OCI-LY1 (cell line): ENCODE data around the gene GPR15.

ENCODE experiments used
- H2AFZ ChIP-seq: fragments of 200-600 bp; sonication (generic), shearing (Covaris generic); 2 replicates; pipeline ENCODE4 v1.6.0; 2014; ENCODE audit warnings: antibody characterized with exemption, mild to moderate bottlenecking, low read length
- H3F3A ChIP-seq: fragments of 200-600 bp; sonication (generic), shearing (Covaris generic); 2 replicates; pipeline ENCODE4 v1.6.0; 2014; ENCODE audit warnings: mild to moderate bottlenecking, antibody characterized with exemption, low read length, moderate library complexity; ENCODE audit not compliant: insufficient read depth
- H3K27ac ChIP-seq: fragments of 200-600 bp; sonication (generic); 2 replicates; pipeline ENCODE4 v1.5.1; 2014; ENCODE audit warnings: low read length, mixed run types, mild to moderate bottlenecking, low read depth; ENCODE audit not compliant: poor library complexity, severe bottlenecking
- H3K27me3 ChIP-seq: fragments of 200-600 bp; sonication (generic); 2 replicates; pipeline ENCODE4 v1.6.0; 2014; ENCODE audit warnings: antibody characterized with exemption, mild to moderate bottlenecking, low read length, moderate library complexity; ENCODE audit not compliant: insufficient read depth
- H3K36me3 ChIP-seq: fragments of 200-600 bp; sonication (generic); 2 replicates; pipeline ENCODE4 v1.6.1; 2014; ENCODE audit warnings: mild to moderate bottlenecking, antibody characterized with exemption, low read length, moderate library complexity, mixed read lengths; ENCODE audit not compliant: insufficient read depth
- H3K4me1 ChIP-seq: fragments of 200-600 bp; sonication (generic); 2 replicates; pipeline ENCODE4 v1.5.1; 2014; ENCODE audit warnings: mild to moderate bottlenecking, low read length, moderate library complexity; ENCODE audit not compliant: insufficient read depth, severe bottlenecking
- H3K4me2 ChIP-seq: fragments of 200-600 bp; sonication (generic), shearing (Covaris generic); 2 replicates; pipeline ENCODE4 v1.6.1; 2014; ENCODE audit warnings: low read length
- H3K4me3 ChIP-seq: fragments of 200-600 bp; sonication (generic); 2 replicates; pipeline ENCODE4 v1.5.1; 2014; ENCODE audit warnings: low read length, low read depth, mild to moderate bottlenecking, mixed read lengths; ENCODE audit not compliant: poor library complexity, severe bottlenecking
- H3K79me2 ChIP-seq: fragments of 200-600 bp; shearing (Covaris generic); 2 replicates; pipeline ENCODE4 v1.6.1; 2016; ENCODE audit warnings: mixed run types, low read length, mixed read lengths; ENCODE audit not compliant: insufficient read depth
- H3K9ac ChIP-seq: fragments of 200-600 bp; sonication (generic), shearing (Covaris generic); 2 replicates; pipeline ENCODE4 v1.6.1; 2014; ENCODE audit warnings: mild to moderate bottlenecking, low read length, mixed read lengths
- H3K9me2 ChIP-seq: fragments of 200-600 bp; sonication (generic), shearing (Covaris generic); 2 replicates; pipeline ENCODE4 v1.6.1; 2014; ENCODE audit warnings: low read depth, mild to moderate bottlenecking, low read length, mixed read lengths
- H3K9me3 ChIP-seq: fragments of 200-600 bp; shearing (Covaris generic); 2 replicates; pipeline ENCODE4 v1.6.1; 2014; ENCODE audit warnings: low read length, mixed read lengths
- H4K20me1 ChIP-seq: fragments of 200-600 bp; sonication (generic), shearing (Covaris generic); 2 replicates; pipeline ENCODE4 v1.6.0; 2016; ENCODE audit warnings: mild to moderate bottlenecking, low read length; ENCODE audit not compliant: insufficient read depth
- EZH2 ChIP-seq: fragments of 200-600 bp; sonication (generic), shearing (Covaris generic); IDR thresholded peaks from 2 replicates; pipeline ENCODE4 v1.8.0; 2017; ENCODE audit warnings: borderline replicate concordance, mixed run types, mild to moderate bottlenecking, antibody characterized with exemption, low read length, moderate library complexity, mixed read lengths
- TF ChIP-seq, protein P1 (sequence below): fragments of 200-600 bp; sonication (generic), shearing (Covaris generic); IDR thresholded peaks from 2 replicates; pipeline ENCODE4 v1.5.1; 2017; ENCODE audit warnings: mild to moderate bottlenecking, antibody characterized with exemption, low read length, moderate library complexity, mixed read lengths

The GPR15 gene

DNA sequence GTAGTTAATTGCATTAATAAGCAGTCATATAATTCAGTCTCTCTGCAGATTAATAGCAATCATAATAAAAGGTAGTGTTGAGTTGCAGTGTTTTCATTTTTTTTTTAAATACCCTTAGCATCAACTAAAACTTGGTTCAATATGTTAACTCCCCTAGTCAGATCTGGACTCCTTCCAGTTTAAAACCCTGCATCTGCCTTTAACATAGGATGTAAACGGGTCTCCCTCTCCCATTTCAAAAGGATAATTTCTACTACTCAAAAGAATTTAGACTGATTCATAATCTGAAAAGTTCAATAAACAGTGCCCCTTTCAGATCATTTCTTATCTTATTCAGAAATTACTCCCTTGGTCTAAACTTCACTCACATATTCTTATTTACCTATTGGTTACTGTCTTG is 50.3 kb downstream of the GPR15 start:
- TF ChIP-seq EZH2: no peak
- TF ChIP-seq, protein P1, sequence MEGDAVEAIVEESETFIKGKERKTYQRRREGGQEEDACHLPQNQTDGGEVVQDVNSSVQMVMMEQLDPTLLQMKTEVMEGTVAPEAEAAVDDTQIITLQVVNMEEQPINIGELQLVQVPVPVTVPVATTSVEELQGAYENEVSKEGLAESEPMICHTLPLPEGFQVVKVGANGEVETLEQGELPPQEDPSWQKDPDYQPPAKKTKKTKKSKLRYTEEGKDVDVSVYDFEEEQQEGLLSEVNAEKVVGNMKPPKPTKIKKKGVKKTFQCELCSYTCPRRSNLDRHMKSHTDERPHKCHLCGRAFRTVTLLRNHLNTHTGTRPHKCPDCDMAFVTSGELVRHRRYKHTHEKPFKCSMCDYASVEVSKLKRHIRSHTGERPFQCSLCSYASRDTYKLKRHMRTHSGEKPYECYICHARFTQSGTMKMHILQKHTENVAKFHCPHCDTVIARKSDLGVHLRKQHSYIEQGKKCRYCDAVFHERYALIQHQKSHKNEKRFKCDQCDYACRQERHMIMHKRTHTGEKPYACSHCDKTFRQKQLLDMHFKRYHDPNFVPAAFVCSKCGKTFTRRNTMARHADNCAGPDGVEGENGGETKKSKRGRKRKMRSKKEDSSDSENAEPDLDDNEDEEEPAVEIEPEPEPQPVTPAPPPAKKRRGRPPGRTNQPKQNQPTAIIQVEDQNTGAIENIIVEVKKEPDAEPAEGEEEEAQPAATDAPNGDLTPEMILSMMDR: no peak
- H3K4me2 ChIP-seq: no peak overlapping the region
- H3K27me3 ChIP-seq: no peaks in the 10 kb centered on the region

DNA sequence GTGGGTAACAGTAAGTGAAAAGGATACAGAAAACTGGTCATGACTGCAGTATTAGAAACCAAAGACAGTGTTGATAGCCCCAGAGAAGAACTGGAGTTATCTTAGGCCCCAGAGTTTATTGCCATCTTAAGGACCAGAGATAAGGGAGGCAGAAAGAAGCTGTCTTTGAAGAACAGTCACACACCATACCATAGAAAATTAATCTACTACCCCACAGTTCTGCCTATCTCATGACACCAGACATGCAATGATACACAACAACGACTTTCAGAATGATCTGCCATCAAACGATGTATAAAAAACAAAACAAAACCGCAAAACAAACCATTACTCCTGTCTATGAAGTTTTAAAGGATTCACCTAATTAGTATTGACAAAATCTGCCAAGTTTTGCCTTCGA is 52.0 kb downstream of the GPR15 start:
- Histone ChIP-seq H3K79me2 (no peaks in the 10 kb centered on the region), H3K27me3 (no peaks in the 10 kb centered on the region), H3K9me2 (no peaks in the 10 kb centered on the region), H3K9me3 (no peaks in the 10 kb centered on the region), H3K9ac (no peak overlapping the region), H3F3A (no peaks in the 10 kb centered on the region), H3K27ac (no peak overlapping the region), H4K20me1 (no peaks in the 10 kb centered on the region), H3K4me2 (no peak overlapping the region), H3K36me3 (peaks cover 7% of the 10 kb centered on the region), H2AFZ (no peak overlapping the region), H3K4me3 (no peak overlapping the region), H3K4me1 (no peaks in the 10 kb centered on the region)
- no peak for TF ChIP-seq EZH2
- TF ChIP-seq, protein P1: no peak

More for the DNA sequence above, 50.3 kb downstream of the GPR15 start:
- H3K9ac ChIP-seq: no peak overlapping the region
- no peak overlapping the region for H2AFZ ChIP-seq
- H3K36me3 ChIP-seq: peaks cover 7% of the 10 kb centered on the region
- H3K9me2 ChIP-seq: no peaks in the 10 kb centered on the region
- no peaks in the 10 kb centered on the region for H3F3A ChIP-seq
- H3K9me3 ChIP-seq: no peaks in the 10 kb centered on the region
- H3K79me2 ChIP-seq: no peaks in the 10 kb centered on the region
- H3K4me3 ChIP-seq: no peak overlapping the region
- H3K27ac ChIP-seq: no peak overlapping the region
- H4K20me1 ChIP-seq: no peaks in the 10 kb centered on the region
- no peaks in the 10 kb centered on the region for H3K4me1 ChIP-seq
